Hepatocyte (in vitro differentiated cells): ENCODE results near the gene GALNT4.

Experiments used
- EZH2 ChIP-seq: fragments of 200-600 bp; sonication (generic); IDR thresholded peaks from 2 replicates; pipeline ENCODE4 v1.6.1; 2016; ENCODE audit warnings: antibody characterized with exemption, mild to moderate bottlenecking, borderline replicate concordance
- EZH2phosphoT487 ChIP-seq: fragments of 200-600 bp; sonication (generic); IDR thresholded peaks from one replicate; pipeline ENCODE4 v1.6.1; 2018; ENCODE audit warnings: antibody characterized with exemption, mild to moderate bottlenecking, low read depth, moderate library complexity; ENCODE audit not compliant: unreplicated experiment, severe bottlenecking
- TF ChIP-seq, protein P1 (sequence below): fragments of 200-600 bp; sonication (generic); IDR thresholded peaks from 2 replicates; pipeline ENCODE4 v1.5.1; 2016; ENCODE audit warnings: antibody characterized with exemption, mild to moderate bottlenecking; ENCODE audit not compliant: poor library complexity

DNA sequence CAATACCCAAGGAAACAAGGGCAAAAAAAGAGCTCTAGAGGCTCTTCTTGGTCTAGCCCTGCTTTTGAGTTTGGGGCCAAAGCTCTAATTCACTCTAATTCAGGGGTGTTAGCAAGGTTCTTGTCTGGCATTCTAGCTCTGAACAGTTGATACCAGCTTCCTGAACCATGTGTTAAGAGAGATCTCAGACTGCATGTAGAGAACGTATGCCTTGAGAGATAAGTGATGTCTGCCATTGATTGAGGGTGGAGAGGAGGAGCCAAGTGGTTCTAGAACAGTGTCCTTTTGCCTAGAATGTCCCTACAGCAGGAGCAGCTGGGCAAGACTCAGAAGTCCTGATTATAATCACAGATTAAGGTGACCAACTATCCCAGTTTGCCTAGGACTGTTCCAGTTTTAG is 19.4 kb upstream of the GALNT4 start:
- TF ChIP-seq, protein P1, sequence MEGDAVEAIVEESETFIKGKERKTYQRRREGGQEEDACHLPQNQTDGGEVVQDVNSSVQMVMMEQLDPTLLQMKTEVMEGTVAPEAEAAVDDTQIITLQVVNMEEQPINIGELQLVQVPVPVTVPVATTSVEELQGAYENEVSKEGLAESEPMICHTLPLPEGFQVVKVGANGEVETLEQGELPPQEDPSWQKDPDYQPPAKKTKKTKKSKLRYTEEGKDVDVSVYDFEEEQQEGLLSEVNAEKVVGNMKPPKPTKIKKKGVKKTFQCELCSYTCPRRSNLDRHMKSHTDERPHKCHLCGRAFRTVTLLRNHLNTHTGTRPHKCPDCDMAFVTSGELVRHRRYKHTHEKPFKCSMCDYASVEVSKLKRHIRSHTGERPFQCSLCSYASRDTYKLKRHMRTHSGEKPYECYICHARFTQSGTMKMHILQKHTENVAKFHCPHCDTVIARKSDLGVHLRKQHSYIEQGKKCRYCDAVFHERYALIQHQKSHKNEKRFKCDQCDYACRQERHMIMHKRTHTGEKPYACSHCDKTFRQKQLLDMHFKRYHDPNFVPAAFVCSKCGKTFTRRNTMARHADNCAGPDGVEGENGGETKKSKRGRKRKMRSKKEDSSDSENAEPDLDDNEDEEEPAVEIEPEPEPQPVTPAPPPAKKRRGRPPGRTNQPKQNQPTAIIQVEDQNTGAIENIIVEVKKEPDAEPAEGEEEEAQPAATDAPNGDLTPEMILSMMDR, result no peak
- TF ChIP-seq EZH2, result no peak
- TF ChIP-seq EZH2phosphoT487, result no peak
